H1 (cell line): ENCODE data around the gene MIEN1.
A peak's percentile ranks its signal among the peaks of the same experiment; 100 is the strongest.

ENCODE experiments used
- CEBPB ChIP-seq: IDR thresholded peaks from 2 replicates; pipeline ENCODE4 v1.6.1; 2012; ENCODE audit warnings: low read depth, low read length
- CTCF ChIP-seq, 3 experiments: IDR thresholded peaks; 1 replicate in 2 of 3; 2 replicates in 1 of 3; pipeline versions ENCODE4 v1.5.1 to v1.6.1; 2011; ENCODE audit warnings: low read length in 3 of 3, mild to moderate bottlenecking in 3 of 3, inconsistent platforms in 2 of 3, low read depth in 1 of 3, moderate library complexity in 1 of 3; ENCODE audit not compliant: insufficient read depth in 1 of 3; ENCODE audit errors: control extremely low read depth in 1 of 3
- POLR2A ChIP-seq, 2 experiments: IDR thresholded peaks; 1 replicate in 1 of 2; 2 replicates in 1 of 2; pipeline ENCODE4 v1.6.1; 2011; ENCODE audit warnings: low read depth in 2 of 2, low read length in 2 of 2, mild to moderate bottlenecking in 2 of 2; ENCODE audit errors: control extremely low read depth in 1 of 2
- RFX5 ChIP-seq: IDR thresholded peaks from 2 replicates; pipeline ENCODE4 v1.6.1; 2011; ENCODE audit warnings: low read depth, low read length, improper control_type of control experiment, borderline replicate concordance
- SIX5 ChIP-seq: IDR thresholded peaks from 2 replicates; pipeline ENCODE4 v1.6.1; 2011; ENCODE audit warnings: mild to moderate bottlenecking, low read depth, low read length
- YY1 ChIP-seq: IDR thresholded peaks from 2 replicates; pipeline ENCODE4 v1.6.1; 2011; ENCODE audit warnings: low read depth, mild to moderate bottlenecking, low read length

- peak; percentile 77 to 91 for TF ChIP-seq POLR2A (IDR thresholded peaks at IDR 0.05; ENCODE audit: control extremely low read depth in 1 of 2, low read depth in 2 of 2, low read length in 2 of 2)
- no peak for TF ChIP-seq CTCF (IDR thresholded peaks at IDR 0.05; ENCODE audit: control extremely low read depth in 1 of 3, insufficient read depth in 1 of 3, low read depth in 1 of 3, low read length in 3 of 3)
- no peak for TF ChIP-seq CEBPB
- no peak for TF ChIP-seq RFX5
- TF ChIP-seq SIX5, result no peak
- TF ChIP-seq YY1, result peak; percentile 61; the same call in 1 of the 2 replicates
Measured at GRCh38 chr17:39687546-39688474, 42.5 kb downstream of the MIEN1 start, which contains the start of gene PGAP3.
